OCI-LY7 (cell line): ENCODE results near the gene LMTK3.

Experiments
- EZH2phosphoT487 ChIP-seq: fragments of 200-600 bp; sonication (generic); IDR thresholded peaks from 2 replicates; pipeline ENCODE4 v1.6.1; 2018; ENCODE audit warnings: low read depth, borderline replicate concordance, mild to moderate bottlenecking, mixed run types, antibody characterized with exemption, low read length, moderate library complexity, mixed read lengths
- TF ChIP-seq, protein P1 (sequence below): fragments of 200-600 bp; sonication (generic); conservative IDR thresholded peaks from 2 replicates; pipeline ENCODE4 v1.5.1; 2014; ENCODE audit warnings: mild to moderate bottlenecking, antibody characterized with exemption, low read length, moderate library complexity, mixed read lengths

DNA sequence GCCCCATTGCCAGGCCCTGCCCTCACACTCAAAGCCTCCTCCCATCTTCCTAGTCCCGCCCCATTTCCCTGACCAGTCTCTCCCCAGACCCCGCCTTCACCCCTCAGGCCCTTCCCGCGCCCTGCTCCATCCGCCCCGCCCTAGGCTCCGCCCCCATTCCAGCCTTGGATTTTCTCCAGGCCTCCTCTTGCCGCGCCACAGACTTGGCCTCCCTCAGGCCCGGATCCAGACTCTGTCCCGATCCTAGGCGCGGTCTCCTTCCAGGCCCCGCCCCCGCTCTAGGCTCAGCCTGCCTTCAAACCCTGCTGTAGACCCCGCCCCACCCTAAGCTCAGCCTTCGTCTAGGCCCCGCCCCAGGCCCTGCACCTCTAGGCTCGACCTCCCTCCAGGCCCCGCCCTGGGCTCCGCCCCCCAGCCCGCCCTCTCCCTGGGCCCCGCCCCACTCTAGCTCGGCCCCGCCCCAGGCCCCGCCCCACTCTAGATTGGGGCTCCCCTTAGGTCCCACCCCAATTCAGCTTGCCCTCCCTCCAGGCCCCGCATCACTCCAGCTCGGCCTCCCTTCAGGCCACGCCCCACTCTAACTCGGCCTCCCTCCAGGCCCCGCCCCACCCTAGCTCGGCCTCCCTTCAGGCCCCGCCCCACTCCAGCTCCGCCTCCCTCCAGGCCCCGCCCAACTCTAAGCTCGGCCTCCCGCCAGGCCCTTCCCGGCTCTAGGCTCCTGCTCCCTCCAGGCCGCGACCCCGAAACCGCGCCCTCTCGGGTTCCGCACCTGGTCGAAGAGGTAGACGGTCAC lies 18.5 kb downstream of the LMTK3 start:
- TF ChIP-seq, protein P1, sequence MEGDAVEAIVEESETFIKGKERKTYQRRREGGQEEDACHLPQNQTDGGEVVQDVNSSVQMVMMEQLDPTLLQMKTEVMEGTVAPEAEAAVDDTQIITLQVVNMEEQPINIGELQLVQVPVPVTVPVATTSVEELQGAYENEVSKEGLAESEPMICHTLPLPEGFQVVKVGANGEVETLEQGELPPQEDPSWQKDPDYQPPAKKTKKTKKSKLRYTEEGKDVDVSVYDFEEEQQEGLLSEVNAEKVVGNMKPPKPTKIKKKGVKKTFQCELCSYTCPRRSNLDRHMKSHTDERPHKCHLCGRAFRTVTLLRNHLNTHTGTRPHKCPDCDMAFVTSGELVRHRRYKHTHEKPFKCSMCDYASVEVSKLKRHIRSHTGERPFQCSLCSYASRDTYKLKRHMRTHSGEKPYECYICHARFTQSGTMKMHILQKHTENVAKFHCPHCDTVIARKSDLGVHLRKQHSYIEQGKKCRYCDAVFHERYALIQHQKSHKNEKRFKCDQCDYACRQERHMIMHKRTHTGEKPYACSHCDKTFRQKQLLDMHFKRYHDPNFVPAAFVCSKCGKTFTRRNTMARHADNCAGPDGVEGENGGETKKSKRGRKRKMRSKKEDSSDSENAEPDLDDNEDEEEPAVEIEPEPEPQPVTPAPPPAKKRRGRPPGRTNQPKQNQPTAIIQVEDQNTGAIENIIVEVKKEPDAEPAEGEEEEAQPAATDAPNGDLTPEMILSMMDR = no peak
- no peak for TF ChIP-seq EZH2phosphoT487
